HEK293T (cell line): ENCODE results near the gene CMTM7.

Source experiments
- CTCF ChIA-PET: fragments of 350-600 bp; formaldehyde crosslinking; extraction: SDS; loops from one replicate; lab custom pipeline; 2021; ENCODE audit warnings: antibody characterized with exemption, inconsistent platforms; lab: Yijun Ruan, JAX
- POLR2A ChIA-PET: fragments of 350-600 bp; formaldehyde crosslinking; extraction: SDS; loops from one replicate; lab custom pipeline; 2020; ENCODE audit warnings: antibody characterized with exemption, inconsistent platforms; lab: Yijun Ruan, JAX
- DNase-seq: peaks from one replicate; pipeline ENCODE4 v3.0.0; 2012; ENCODE audit warnings: mixed read lengths; ENCODE audit errors: extremely low spot score
- ARNT ChIP-seq: fragments of 450-650 bp; IDR thresholded peaks from 2 replicates; pipeline ENCODE4 v1.6.1; 2017; ENCODE audit warnings: mild to moderate bottlenecking
- BHLHE40 ChIP-seq: fragments of 450-650 bp; IDR thresholded peaks from 2 replicates; pipeline ENCODE4 v1.6.1; 2016; ENCODE audit warnings: mild to moderate bottlenecking, moderate library complexity, borderline replicate concordance
- CTBP1 ChIP-seq: fragments of 450-650 bp; IDR thresholded peaks from 2 replicates; pipeline ENCODE4 v1.6.1; 2016; ENCODE audit warnings: borderline replicate concordance
- ELF4 ChIP-seq: fragments of 450-650 bp; IDR thresholded peaks from 2 replicates; pipeline ENCODE4 v1.6.1; 2017; ENCODE audit warnings: antibody characterized with exemption
- FOXA1 ChIP-seq: fragments of 450-650 bp; IDR thresholded peaks from 2 replicates; pipeline ENCODE4 v1.6.1; 2016; ENCODE audit warnings: mild to moderate bottlenecking
- FOXK2 ChIP-seq: fragments of 450-650 bp; IDR thresholded peaks from 2 replicates; pipeline ENCODE4 v1.6.1; 2016; ENCODE audit warnings: mild to moderate bottlenecking
- FOXM1 ChIP-seq: fragments of 450-650 bp; IDR thresholded peaks from 2 replicates; pipeline ENCODE4 v1.6.1; 2017; ENCODE audit warnings: mild to moderate bottlenecking, borderline replicate concordance
- HDGF ChIP-seq: fragments of 450-650 bp; IDR thresholded peaks from 2 replicates; pipeline ENCODE4 v1.6.1; 2017; ENCODE audit warnings: antibody characterized with exemption, borderline replicate concordance
- L3MBTL2 ChIP-seq: fragments of 450-650 bp; conservative IDR thresholded peaks from 2 replicates; pipeline ENCODE4 v1.6.1; 2016; ENCODE audit warnings: mild to moderate bottlenecking
- LEF1 ChIP-seq: fragments of 450-650 bp; IDR thresholded peaks from 2 replicates; pipeline ENCODE4 v1.6.1; 2017; ENCODE audit warnings: mild to moderate bottlenecking, borderline replicate concordance
- NFRKB ChIP-seq: fragments of 450-650 bp; IDR thresholded peaks from 2 replicates; pipeline ENCODE4 v1.6.1; 2016; ENCODE audit warnings: mild to moderate bottlenecking, moderate library complexity
- SP1 ChIP-seq: fragments of 450-650 bp; IDR thresholded peaks from 2 replicates; pipeline ENCODE4 v1.6.1; 2017
- SUZ12 ChIP-seq: fragments of 450-650 bp; IDR thresholded peaks from 2 replicates; pipeline ENCODE4 v1.6.1; 2016; ENCODE audit warnings: mild to moderate bottlenecking
- TARDBP ChIP-seq: fragments of 450-650 bp; IDR thresholded peaks from 2 replicates; pipeline ENCODE4 v1.6.1; 2016
- ZNF384 ChIP-seq: fragments of 450-650 bp; IDR thresholded peaks from 2 replicates; pipeline ENCODE4 v1.6.1; 2016
- TF ChIP-seq, protein P1 (sequence below): fragments of 450-650 bp; IDR thresholded peaks from 2 replicates; pipeline ENCODE4 v1.6.1; 2016

The CMTM7 gene

DNA sequence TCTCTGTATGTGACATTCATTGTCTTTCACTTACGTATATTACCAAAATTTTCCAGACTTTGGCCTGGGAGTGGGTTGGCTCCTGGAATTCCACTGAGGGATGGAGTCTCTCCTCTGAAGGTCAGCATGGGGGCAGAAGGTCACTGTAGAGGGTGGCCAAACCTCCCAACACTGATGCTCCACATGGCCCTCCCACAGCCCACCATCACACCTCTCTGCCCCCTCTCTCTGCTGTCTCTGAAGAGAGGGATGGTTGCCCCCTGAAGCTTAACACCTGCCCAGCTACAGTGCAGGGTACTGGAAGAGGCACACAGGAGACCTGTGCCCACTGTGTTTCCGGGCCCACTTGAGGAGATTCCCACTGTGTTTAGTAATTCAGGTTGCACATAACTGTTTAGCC, 58.8 kb downstream of the CMTM7 start:
- POLR2A ChIA-PET = no interaction called here
- TF ChIP-seq HDGF (no peak), CTBP1 (no peak), L3MBTL2 (no peak), BHLHE40 (no peak), SUZ12 (no peak), SP1 (no peak), TARDBP (no peak), FOXK2 (no peak), LEF1 (no peak)
- TF ChIP-seq, protein P1, sequence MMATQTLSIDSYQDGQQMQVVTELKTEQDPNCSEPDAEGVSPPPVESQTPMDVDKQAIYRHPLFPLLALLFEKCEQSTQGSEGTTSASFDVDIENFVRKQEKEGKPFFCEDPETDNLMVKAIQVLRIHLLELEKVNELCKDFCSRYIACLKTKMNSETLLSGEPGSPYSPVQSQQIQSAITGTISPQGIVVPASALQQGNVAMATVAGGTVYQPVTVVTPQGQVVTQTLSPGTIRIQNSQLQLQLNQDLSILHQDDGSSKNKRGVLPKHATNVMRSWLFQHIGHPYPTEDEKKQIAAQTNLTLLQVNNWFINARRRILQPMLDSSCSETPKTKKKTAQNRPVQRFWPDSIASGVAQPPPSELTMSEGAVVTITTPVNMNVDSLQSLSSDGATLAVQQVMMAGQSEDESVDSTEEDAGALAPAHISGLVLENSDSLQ = no peak
- no peak for DNase-seq
- CTCF ChIA-PET = no interaction called here

DNA sequence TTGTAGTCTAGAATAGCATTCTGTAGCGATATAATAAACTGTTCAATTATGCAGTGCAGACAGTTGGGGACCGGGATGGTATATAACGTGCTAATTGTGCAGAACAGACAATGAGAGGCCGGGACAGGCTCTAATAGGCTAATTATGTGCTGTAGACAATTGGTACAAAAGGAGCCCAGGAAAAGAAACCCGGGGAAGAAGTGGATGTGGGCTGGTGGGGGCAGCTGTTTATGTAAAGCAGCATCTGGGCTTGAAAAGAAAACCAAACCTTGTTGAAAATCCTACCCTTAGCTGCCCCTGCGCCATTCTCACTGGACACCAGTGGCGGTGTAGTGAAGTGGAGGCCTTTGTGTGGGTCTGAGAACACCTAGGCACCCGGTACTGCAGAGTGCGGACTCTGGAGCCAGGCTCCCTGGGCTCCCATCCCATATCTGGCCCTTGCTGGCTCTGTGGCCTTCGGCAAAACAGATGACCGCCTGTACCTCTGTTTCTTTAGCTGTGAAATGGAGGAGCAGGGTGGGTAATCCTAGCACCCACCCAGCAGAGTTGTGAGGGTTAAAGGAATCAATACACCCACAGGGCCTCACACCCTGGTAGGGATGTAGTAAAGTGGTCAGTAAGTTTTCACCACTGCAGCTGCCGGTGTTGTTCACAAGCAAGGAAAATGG, 59.5 kb downstream of the CMTM7 start:
- DNase-seq = no peak
- ChIA-PET POLR2A (no interaction called here), CTCF (no interaction called here)
- TF ChIP-seq FOXA1 (no peak), ELF4 (no peak), SUZ12 (no peak), HDGF (no peak), SP1 (no peak), NFRKB (no peak)

DNA sequence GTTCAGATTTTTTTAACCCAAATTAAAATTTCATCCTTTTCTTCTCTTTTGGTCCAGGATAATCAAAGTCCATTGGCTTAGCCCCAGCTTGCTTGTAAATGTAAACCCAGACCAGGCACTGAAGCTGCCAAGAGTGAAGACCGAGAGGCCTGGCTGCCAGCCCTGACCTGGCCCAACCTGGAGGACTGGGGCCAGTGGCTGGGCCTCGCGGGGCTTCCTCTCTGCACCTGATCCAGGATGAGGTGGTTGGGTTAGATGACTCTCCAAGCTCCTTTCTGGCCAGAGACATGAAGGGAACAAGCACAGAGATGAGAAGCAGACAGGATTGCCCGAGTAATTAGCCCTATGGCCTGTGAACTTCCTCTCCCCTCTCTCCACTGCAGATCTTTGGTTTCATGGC, 60.4 kb downstream of the CMTM7 start:
- CTCF ChIA-PET = no interaction called here

DNA sequence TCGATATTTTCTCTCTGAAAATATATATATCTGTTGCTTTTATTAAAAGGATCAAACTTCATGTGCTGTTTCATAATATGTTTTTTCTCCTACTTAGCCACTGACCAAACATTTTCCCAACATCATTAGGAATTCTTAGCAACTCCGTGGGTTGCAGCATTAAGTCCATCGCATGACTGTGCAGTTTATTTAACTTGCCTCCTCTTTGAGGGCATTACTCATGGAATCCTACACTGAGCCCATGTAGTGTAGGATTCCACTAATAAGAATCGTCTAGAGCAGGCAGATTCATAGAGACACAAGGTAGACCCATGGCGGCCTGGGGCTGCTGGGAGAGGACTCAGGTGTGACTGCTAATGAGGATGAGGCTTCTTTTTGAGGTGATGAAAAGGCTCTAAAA, 61.7 kb downstream of the CMTM7 start:
- TF ChIP-seq FOXM1 (no peak), HDGF (no peak), SUZ12 (no peak), NFRKB (no peak), ELF4 (no peak), FOXK2 (no peak), CTBP1 (no peak), ARNT (no peak), L3MBTL2 (no peak), TARDBP (no peak), LEF1 (no peak), FOXA1 (no peak), BHLHE40 (no peak), SP1 (no peak), ZNF384 (no peak)
- TF ChIP-seq, protein P1 = no peak
- ChIA-PET CTCF (interaction anchor here (2.5 kb wide), 1 partner anchor 79 kb away, joined by 5 read pairs; no protein-coding TSS in a partner anchor), POLR2A (no interaction called here)
- DNase-seq = no peak

More for the DNA sequence above, 60.4 kb downstream of the CMTM7 start:
- no peak for TF ChIP-seq ELF4
- TF ChIP-seq ZNF384 = no peak
- no peak for TF ChIP-seq FOXA1
- TF ChIP-seq TARDBP = no peak
- TF ChIP-seq FOXK2 = no peak
- no peak for TF ChIP-seq HDGF
- TF ChIP-seq LEF1 = no peak
- TF ChIP-seq CTBP1 = no peak
- TF ChIP-seq NFRKB = no peak
- TF ChIP-seq SP1 = no peak
- no peak for TF ChIP-seq BHLHE40
- TF ChIP-seq ARNT = no peak
- TF ChIP-seq FOXM1 = no peak
- no peak for TF ChIP-seq L3MBTL2
- POLR2A ChIA-PET = no interaction called here
- DNase-seq = no peak

DNA sequence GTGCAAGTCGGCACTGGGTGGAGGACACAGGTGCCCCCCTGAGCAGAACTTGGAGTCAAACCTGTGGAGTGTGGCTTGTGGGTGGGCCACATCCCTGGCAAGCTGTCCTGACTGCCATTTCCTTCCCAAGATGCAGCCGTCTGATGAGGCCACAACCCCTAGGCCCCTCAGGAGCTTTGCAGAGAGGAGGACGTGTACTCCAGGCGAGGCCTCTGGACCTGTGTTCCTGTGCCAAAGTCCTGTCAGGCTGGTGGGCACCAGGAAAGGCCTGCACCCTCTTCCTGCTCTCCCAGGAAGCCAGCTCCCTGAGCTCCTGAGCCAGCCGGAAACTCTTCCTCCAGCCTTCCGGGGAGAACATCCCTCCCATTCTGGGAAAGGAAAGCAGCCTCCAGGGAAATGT, 62.5 kb downstream of the CMTM7 start:
- CTCF ChIA-PET = interaction anchor here (0.7 to 2.5 kb wide), 2 partner anchors 14 to 79 kb away, joined by 4 to 5 read pairs; no protein-coding TSS in a partner anchor
- no peak for DNase-seq
- POLR2A ChIA-PET = interaction anchor here (0.9 kb wide), 1 partner anchor 14 kb away, joined by 3 read pairs; no protein-coding TSS in a partner anchor
- TF ChIP-seq TARDBP (no peak), CTBP1 (no peak), FOXA1 (no peak), FOXM1 (no peak), SP1 (no peak), ELF4 (no peak), FOXK2 (no peak), HDGF (no peak), ZNF384 (no peak), NFRKB (no peak), L3MBTL2 (no peak), BHLHE40 (no peak)
- TF ChIP-seq, protein P1 = no peak
